Adipose tissue (tissue), 3 donors: Measurements from ENCODE around the gene SH2D1A. TPM values are rescaled to one million over a fixed set of nuclear protein-coding genes. Genes with fewer than 3 reads are reported as not detected.
"Not testable (repeated sequence)": the region's sequence is repeated elsewhere in the genome, so short reads cannot be mapped to it uniquely, and the experiment has no call there.

ENCODE experiments used
- H3K27ac ChIP-seq: one replicate; pipeline ENCODE4 v1.5.1; 2013; ENCODE audit warnings: low read depth, low read length
- WGBS, 3 donors: extraction: QIAGEN DNeasy Blood & Tissue Kit; methylation state at CpG; one replicate each; pipeline ENCODE4 v1.1.7; 2013; 5-methylcytosine and 5-hydroxymethylcytosine counted together
- polyA plus RNA-seq, 3 donors: library from polyadenylated mRNA; stranded (reverse); fragments of 200-250 nt; gene quantifications; one replicate each; pipeline ENCODE4 v1.2.3, GENCODE V29; 2013
- donor health status: healthy with polysubstance abuse.
- donor health status: Bipolar disorder and iron deficiency.
- donor health status: healthy.

Gene SH2D1A
- under 1 TPM; 0.11 to 0.49 (median 0.14) TPM for polyA plus RNA-seq

- peak within 1 kb of the TSS; percentile 9 for H3K27ac ChIP-seq
- 76 to 88% (median 84%) methylated on average over 14 to 19 of the region's 19 CpGs for WGBS, 3 donors
These were observed at the start of gene SH2D1A for GRCh38 chrX:124346117-124346876. TSS of gene SH2D1A (plus strand) at chrX:124346563. CDS start at chrX:124346643, 80 bp downstream.

GRCh38 chrX:124299323-124299722 is 47.0 kb upstream of the SH2D1A start:
- 90 to 99% (median 96%) methylated on average over 4 of the region's 4 CpGs for whole genome bisulfite sequencing, 3 donors
- H3K27ac ChIP-seq, result not testable (repeated sequence)

- H3K27ac ChIP-seq, result no peak overlapping the region
- 50 to 72% (median 59%) methylated on average over 4 of the region's 4 CpGs for WGBS, 3 donors
These were observed 46.0 kb upstream of the SH2D1A start for GRCh38 chrX:124300405-124300804.

GRCh38 chrX:124307253-124307907 is 39.0 kb upstream of the SH2D1A start:
- H3K27ac ChIP-seq, result no peak overlapping the region
- WGBS, 3 donors, result 62 to 80% (median 66%) methylated on average over 2 of the region's 2 CpGs

- WGBS, 3 donors, result 71 to 86% (median 76%) methylated on average over 1 of the region's 1 CpG
- H3K27ac ChIP-seq, result no peak overlapping the region
These were observed 20.6 kb upstream of the SH2D1A start for GRCh38 chrX:124325732-124326131.

- 55 to 94% (median 64%) methylated on average over 1 of the region's 1 CpG for WGBS, 3 donors
- no peak overlapping the region for H3K27ac ChIP-seq
These were observed 17.6 kb upstream of the SH2D1A start for GRCh38 chrX:124328765-124329164.

GRCh38 chrX:124332481-124333424 is 13.6 kb upstream of the SH2D1A start, which contains the start of gene TEX13D:
TSS of gene TEX13D (plus strand) at chrX:124332660. CDS start at chrX:124332918, 258 bp downstream.
- WGBS, 3 donors, result 89 to 96% (median 95%) methylated on average over 40 to 57 of the region's 57 CpGs
- no peak within 1 kb of the TSS for H3K27ac ChIP-seq

GRCh38 chrX:124333862-124334261 is 12.5 kb upstream of the SH2D1A start:
- 75 to 100% (median 91%) methylated on average over 4 to 6 of the region's 6 CpGs for WGBS, 3 donors
- no peak overlapping the region for H3K27ac ChIP-seq

GRCh38 chrX:124334555-124334954 is 11.8 kb upstream of the SH2D1A start:
- H3K27ac ChIP-seq, result not testable (repeated sequence)
- WGBS, 3 donors, result 60 to 100% (median 85%) methylated on average over 2 of the region's 2 CpGs

- 51 to 75% (median 55%) methylated on average over 1 of the region's 1 CpG for WGBS, 3 donors
- no peak overlapping the region for H3K27ac ChIP-seq
These were observed 10.8 kb upstream of the SH2D1A start for GRCh38 chrX:124335598-124335997.

GRCh38 chrX:124337916-124338315 is 8.4 kb upstream of the SH2D1A start:
- WGBS, 3 donors, result 30 to 50% (median 35%) methylated on average over 1 of the region's 1 CpG
- no peak overlapping the region for H3K27ac ChIP-seq

- no peak overlapping the region for H3K27ac ChIP-seq
- 78 to 90% (median 85%) methylated on average over 6 of the region's 6 CpGs for WGBS, 3 donors
These were observed 7.4 kb upstream of the SH2D1A start for GRCh38 chrX:124338733-124339514.

- H3K27ac ChIP-seq, result no peak overlapping the region
- WGBS, 3 donors, result 65 to 74% (median 70%) methylated on average over 7 of the region's 7 CpGs
These were observed 4.8 kb upstream of the SH2D1A start for GRCh38 chrX:124341396-124342132.

GRCh38 chrX:124342174-124342867 is 4.0 kb upstream of the SH2D1A start:
- WGBS, 3 donors, result 68 to 83% (median 77%) methylated on average over 7 of the region's 7 CpGs
- no peak overlapping the region for H3K27ac ChIP-seq

GRCh38 chrX:124343016-124343415 is 3.3 kb upstream of the SH2D1A start:
- H3K27ac ChIP-seq, result no peak overlapping the region

GRCh38 chrX:124344246-124344645 is 2.1 kb upstream of the SH2D1A start:
- WGBS, 3 donors, result 64 to 77% (median 64%) methylated on average over 4 of the region's 4 CpGs
- H3K27ac ChIP-seq, result no peak overlapping the region

GRCh38 chrX:124346877-124347241 is 496 bp downstream of the SH2D1A start:
- 77 to 91% (median 83%) methylated on average over 7 to 15 of the region's 15 CpGs for WGBS, 3 donors
- H3K27ac ChIP-seq, result peak overlapping the region; percentile 9
